ENCODE results near the gene CDH15.

The CDH15 gene

GRCh38 chr16:89201439-89202377 is 30.2 kb downstream of the CDH15 start:
- peak; percentile 54 for DNase-seq

GRCh38 chr16:89202422-89203215 is 31.1 kb downstream of the CDH15 start:
- DNase-seq, result no peak

- DNase-seq, result no peak
These were observed 36.4 kb downstream of the CDH15 start for GRCh38 chr16:89207993-89208392.

GRCh38 chr16:89209522-89210044 is 38.0 kb downstream of the CDH15 start:
- no peak for DNase-seq

GRCh38 chr16:89210165-89210903 is 38.8 kb downstream of the CDH15 start:
- no peak for DNase-seq

GRCh38 chr16:89210904-89211515 is 39.5 kb downstream of the CDH15 start:
- DNase-seq, result no peak

GRCh38 chr16:89216315-89217137 is 45.0 kb downstream of the CDH15 start:
- peak; percentile 82 for DNase-seq

GRCh38 chr16:89217138-89217387 is 45.5 kb downstream of the CDH15 start:
- DNase-seq, result no peak

GRCh38 chr16:89217388-89218191 is 46.0 kb downstream of the CDH15 start, which contains the start of gene ZNF778:
TSS of gene ZNF778 (plus strand) at chr16:89217703. CDS start at chr16:89221128, 3,425 bp downstream.
- DNase-seq, result peak; percentile 90

GRCh38 chr16:89219365-89219764 is 47.8 kb downstream of the CDH15 start:
- DNase-seq, result no peak

GRCh38 chr16:89221604-89222003 is 50.1 kb downstream of the CDH15 start:
- no peak for DNase-seq

GRCh38 chr16:89222931-89223330 is 51.4 kb downstream of the CDH15 start:
- no peak for DNase-seq

- DNase-seq, result no peak
These were observed 53.1 kb downstream of the CDH15 start for GRCh38 chr16:89224665-89225064.

- DNase-seq, result peak; percentile 85
These were observed 58.7 kb downstream of the CDH15 start for GRCh38 chr16:89230255-89230654.

- no peak for DNase-seq
These were observed 60.6 kb downstream of the CDH15 start for GRCh38 chr16:89232107-89232506.

GRCh38 chr16:89233678-89234490 is 62.3 kb downstream of the CDH15 start:
- DNase-seq, result no peak

GRCh38 chr16:89237733-89238132 is 66.2 kb downstream of the CDH15 start:
- no peak for DNase-seq

- DNase-seq, result peak; percentile 82
These were observed 69.8 kb downstream of the CDH15 start for GRCh38 chr16:89241187-89242007.

GRCh38 chr16:89242795-89243200 is 71.2 kb downstream of the CDH15 start:
- no peak for DNase-seq

All from right hindlimb (tissue), 1 donor.